ENCODE measurements around the gene ABCC1.
A peak's percentile ranks its signal among the peaks of the same experiment; 100 is the strongest.
"Not testable (repeated sequence)": the region's sequence is repeated elsewhere in the genome, so short reads cannot be mapped to it uniquely, and the experiment has no call there.

Gene ABCC1

DNA sequence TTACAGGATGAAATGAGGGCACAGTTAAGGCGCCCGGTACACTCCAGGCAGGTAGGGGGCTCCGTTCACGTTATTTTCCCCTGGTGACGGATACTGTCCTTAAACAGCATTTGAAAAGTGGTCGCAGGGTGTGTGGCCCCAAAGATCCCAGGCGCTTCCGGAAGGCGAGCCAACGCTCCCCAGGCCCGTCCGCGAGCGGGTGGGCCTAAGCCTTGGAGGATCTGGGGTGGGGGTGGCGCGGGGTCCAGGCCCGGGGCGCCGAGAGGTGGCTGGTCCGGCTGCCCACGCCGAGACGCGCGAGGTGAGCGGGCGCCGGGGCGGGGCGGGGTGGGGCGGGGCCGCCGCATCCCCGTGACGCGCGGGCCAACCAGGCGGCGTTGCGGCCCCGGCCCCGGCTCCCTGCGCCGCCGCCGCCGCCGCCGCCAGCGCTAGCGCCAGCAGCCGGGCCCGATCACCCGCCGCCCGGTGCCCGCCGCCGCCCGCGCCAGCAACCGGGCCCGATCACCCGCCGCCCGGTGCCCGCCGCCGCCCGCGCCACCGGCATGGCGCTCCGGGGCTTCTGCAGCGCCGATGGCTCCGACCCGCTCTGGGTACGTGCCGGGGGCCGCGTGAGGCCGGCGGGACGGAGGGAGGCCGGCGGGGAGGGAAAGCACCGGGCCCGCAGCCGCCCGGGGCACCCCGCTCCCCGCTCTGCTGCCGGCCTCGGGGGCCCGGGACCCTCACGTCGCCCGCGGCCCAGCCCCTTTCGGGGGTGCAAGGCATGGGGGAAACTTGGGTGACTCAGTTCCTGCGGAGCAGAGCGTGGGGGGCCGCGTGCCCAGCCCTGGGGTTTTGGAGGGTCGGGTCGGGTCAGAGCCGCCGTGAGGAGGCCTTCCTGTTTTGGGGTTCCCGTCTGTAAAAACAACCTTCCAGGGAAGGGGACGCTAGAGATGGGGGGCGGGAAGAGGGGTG is at the start of gene ABCC1:
TSS of gene ABCC1 (plus strand) at position 407 of the 951 bp plus-strand sequence. CDS start at position 543, 136 bp downstream.
- DNase-seq: peak; percentile 78 to 90 (median 82)

DNA sequence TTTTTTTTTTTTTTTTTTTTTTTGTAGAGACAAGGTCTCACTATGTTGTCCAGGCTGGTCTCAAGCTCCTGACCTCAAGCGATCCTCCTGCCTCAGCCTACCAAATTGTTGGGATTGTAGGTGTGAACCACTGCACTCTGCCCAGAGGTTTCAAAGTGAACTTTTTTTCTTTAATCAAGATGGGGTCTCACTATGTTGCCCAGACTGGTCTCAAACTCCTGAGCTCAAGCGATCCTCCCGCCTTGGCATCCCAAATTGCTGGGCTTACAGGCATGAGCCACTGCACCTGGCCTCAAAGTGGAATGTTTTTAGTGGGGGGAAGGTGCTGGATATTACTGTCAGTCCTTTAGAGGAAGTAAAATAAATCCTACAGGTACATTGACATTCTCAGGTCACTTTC is 49.1 kb upstream of the ABCC1 start:
- no peak for DNase-seq

DNA sequence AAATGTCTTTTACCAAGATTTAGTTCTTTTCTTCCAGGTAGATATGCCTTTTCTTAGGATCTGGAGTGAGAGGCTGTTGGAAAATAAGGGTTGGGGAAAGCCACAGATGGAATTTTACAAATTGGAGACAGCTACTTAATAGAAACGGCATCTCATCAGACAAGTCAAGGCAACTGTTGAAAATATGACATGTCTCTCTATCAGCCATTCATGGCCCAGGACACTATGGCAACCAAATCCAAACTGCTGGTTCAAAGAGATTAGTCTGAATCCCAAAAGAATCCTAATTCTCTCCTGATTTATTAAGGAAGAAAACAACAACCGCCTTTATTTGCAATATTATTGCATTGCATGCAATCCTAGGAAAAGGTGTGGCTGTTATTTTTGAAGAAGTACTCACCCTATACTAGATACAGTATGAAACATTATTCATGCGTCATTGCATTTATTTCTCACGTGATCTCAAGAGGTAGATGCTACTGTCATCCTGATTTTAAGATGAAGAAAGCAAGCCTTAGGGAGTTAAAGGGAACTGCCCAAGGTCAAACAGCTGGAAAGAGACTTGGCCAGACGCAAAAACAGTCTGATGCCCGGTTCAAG is 48.4 kb upstream of the ABCC1 start:
- DNase-seq: no peak

DNA sequence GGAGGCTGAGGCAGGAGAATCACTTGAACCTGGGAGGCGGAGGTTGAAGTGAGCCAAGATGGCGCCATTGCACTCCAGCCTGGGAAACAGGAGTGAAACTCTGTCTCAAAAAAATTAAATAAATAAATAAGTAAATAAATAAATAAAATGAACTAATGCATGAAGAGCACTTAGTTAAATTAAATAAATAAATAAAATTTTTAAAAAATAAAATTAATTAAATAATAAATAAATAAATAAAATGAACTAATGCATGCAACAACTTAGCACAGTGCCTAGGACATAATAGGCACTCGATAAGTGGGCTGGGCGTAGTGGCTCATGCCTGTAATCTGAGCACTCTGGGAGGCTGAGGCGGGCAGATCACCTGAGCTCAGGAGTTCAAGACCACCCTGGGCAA is 45.5 kb upstream of the ABCC1 start:
- DNase-seq: no peak

DNA sequence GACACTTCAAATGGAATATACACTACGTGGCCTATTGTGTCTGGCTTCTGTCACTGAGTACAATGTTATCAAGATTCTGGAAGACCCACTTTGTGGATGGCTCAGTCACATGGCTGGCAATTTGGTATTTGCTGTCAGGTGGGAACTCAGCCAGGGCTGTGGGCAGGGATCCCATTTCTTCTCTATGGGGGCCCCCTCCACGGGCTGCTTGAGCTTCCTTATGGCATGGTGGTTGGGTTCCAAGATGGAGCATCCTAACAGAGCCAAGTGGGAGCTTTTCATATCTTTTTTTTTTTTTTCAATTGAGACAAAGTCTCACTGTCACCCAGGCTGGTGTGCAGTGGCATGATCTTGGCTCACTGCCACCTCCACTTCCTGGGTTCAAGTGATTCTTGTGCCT is 43.0 kb upstream of the ABCC1 start:
- no peak for DNase-seq

DNA sequence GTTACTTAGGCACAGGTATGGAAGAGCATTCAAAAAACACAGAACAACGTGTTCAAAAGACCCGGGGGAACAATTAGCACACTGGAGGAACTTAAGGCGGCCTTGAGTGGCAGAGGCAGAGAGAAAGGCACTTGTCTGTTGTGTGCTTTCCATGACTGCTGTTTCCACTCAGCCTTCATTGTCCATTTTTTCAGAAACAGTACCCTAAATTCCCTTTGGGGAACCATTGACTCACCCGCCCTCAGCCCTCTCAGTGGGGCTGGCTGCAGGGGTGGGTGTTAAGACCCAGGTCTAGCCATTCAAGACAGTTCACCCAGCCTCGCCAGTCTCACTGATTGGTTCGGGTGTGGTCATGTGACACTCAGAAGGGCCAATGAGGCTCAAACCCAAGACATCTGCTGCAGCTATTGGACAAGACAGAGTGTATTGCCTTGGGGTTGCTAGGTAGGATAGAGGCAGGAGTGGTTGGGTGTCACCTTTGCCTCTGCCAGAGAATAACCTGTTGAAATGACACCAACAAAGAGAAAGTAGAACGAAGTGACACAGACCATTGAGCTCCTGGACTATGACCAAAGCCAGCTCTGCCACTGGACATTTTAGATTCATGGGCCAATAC is 41.4 kb upstream of the ABCC1 start:
- peak; percentile 17 to 42 (median 37) for DNase-seq

DNA sequence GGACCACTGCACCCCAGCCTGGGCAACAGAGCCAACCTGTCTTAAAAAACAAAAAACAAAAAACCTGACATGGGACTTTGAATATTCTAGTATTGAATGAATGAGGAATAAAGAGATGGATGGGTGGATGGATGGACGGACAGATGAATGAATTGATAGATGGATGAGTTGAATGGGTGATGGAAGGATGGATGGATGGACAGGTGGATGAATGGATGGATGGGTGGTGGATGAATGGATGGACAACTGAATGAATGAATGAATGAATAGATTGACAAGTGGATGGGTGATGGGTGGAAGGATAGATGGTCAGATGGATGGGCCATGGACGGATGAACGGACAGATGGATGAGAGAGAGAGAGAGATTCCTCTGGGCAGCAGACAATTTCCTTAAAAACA is 38.2 kb upstream of the ABCC1 start:
- DNase-seq: no peak

DNA sequence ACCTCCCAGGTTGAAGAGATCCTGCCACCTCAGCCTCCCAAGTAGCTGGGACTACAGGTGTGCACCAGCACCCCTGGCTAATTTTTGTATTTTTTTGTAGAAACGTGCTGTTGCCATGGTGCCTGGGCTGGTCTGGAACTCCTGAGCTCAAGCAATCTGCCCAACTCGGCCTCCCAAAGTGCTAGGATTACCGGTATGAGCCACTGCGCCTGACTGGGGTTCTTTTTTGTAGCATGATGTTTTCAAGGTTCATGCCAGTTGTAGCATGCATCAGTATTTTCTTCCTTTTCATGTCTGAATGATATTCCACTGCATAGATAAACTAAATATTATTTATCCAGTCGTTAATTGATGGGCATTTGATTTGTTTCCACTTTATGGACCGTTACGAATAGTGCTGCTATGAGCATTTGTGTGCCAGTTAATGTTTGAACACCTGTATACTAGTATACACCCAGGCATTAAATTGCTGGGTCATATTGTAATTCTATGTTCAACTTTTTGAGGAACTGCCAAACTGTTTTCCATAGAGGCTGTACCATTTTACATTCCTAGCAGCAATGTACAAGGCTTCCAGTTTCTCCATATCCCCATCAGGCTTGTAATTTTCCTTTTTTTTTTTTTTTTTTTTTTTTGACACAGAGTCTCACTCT is 36.2 kb upstream of the ABCC1 start:
- no peak for DNase-seq

DNA sequence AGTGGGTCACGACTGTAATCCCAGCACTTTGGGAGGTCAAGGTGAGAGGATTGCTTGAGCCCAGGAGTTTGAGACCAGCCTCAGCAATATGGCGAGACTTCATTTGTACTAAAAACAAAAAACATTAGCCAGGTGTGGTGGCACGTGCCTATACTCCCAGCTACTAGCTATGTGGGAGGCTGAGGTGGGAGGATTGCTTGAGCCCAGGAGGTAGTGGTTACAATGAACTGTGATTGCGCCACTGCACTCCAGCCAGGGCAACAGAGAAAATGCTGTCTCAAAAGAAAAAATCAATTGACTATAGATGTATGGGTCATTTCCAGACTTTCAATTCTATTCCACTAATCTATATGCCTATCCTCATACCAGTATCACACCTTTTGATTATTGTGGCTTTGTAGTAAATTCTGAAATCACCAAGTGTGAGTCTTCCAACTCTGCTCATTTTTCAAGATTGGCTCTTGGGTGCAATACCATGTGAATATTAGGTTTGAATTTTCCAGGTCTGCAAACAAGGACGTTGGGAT is 33.8 kb upstream of the ABCC1 start:
- no peak for DNase-seq

DNA sequence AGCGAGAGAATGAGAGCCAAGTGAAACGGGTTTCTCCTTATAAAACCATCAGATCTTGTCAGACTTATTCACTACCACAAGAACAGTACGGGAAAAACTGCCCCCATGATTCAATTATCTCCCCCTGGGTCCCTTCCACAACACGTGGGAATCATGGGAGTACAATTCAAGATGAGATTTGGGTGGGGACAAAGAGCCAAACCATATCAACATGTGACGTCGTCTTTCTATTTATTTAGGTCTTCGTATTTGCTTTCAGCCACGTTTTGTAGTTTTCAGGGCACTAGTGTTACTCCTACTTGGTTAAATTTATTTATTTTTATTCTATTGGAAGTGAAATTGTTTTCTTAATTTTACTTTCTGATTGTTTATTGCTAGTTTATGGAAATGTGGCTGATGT is 33.1 kb upstream of the ABCC1 start:
- DNase-seq: no peak

DNA sequence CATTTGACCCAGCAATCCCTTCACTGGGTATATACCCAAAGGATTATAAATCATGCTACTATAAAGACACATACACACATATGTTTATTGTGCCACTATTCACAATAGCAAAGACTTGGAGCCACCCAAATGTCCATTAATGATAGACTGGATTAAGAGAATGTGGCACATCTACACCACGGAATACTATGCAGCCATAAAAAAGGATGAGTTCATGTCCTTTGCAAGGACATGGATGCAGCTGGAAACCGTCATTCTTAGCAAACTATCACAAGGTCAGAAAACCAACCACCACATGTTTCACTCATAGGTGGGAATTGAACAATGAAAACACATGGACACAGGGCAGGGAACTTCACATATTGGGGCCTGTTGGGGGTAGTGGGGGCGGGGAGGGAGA is 31.1 kb upstream of the ABCC1 start:
- not testable (repeated sequence) for DNase-seq

DNA sequence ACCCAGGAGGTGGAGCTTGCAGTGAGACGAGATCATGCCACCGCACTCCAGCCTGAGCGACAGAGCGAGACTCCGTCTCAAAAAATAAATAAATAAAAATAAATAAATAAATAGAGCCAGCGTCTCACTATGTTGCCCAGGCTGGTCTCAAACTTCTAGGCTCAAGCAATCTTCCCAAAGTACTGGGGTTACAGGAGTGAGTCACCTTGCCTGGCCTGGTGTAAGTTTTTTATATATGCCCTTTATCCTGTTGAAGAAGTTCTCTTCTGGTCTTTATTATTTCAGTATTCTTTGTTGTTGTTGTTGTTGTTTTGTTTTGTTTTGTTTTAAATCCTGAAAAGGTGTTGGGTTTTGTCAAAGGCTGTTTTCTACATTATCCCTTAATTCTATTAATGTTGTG is 30.1 kb upstream of the ABCC1 start:
- DNase-seq: no peak

DNA sequence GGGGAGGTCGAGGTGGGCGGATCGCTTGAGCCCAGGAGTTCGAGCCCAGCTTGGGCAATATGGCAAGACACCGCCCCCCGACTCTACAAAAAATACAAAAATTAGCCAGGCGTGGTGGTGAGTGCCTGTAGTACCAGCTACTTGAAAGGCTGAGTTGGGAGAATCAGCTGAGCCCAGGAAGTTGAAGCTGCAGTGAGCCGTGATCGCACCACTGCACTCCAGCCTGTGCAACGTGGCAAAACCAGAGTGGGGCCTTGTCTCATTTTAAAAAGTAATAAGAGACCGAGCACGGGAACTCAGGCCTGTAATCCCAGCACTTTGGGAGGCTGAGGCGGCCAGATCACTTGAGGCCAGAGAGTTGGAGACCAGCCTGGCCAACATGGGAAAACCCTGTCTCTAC is 24.4 kb upstream of the ABCC1 start:
- no peak for DNase-seq

DNA sequence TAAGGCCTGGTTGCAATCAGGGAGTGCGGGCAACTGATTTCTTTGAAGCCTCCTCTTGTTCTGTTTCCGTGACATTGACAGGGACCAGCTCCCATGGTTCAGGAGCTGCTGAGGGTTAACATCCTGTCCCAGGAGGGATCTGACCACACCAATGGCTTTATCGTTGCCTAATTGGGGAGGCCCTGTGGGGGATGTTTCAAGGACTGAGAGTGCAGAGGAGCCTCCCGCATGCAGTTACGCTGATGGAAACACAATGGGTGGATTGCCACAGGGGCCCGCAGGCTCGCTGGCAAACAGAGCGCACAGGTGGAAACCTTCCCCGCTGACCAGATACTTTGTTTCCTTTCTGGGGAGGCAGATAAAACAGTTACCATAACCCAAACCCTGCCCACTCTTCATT is 23.8 kb upstream of the ABCC1 start:
- DNase-seq: no peak

DNA sequence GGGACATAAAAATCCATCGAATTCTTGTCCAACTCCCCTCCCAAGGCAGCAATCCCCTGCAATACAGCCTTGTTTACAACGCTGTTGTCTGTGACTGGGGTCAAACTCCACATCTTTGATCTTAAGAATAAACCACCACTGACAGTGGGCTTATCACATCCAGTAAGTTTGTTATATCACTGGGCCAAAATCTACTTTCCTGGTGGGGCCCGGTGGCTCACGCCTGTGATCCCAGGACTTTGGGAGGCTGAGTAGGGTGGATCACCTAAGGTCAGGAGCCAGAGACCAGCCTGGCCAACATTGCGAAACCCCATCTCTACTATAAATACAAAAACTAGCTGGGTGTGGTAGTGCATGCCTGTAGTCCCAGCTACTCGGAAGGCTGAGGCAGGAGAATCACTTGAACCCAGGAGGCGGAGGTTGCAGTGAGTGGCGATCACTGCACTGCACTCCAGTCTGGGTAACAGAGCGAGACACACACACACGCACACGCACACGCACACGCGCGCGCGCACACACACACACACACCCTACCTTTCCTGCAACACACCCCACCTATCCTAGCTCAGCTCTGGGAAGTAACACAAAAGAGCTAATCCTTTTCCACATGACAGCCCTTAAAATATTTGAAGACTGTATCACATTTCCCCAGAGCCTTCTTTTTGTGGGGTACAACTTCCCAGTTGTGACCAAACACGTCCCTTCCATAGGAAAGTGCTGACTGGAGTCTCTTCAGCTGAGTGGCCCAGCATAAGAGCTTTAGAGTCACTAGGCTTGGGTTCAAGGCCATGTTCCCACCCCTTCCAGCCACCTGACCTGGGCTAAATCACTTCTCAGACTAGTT is 20.9 kb upstream of the ABCC1 start:
- no peak for DNase-seq

DNA sequence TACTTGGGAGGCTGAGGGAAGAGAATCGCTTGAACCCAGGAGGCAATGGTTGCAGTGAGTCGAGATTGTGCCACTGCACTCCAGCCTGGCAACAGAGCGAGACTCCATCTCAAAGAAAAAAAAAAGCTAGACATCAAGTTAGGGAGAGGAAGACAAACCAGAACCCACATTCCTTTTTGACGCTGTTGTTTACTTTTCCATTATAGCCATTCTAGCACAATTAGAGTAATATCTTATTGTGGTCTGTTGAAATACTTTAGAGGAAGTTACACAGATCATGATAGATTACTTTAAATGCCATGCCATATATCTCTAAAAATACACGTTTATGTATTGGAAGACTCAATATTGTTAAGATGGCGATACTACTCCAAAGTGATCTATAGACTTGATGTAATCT is 16.5 kb upstream of the ABCC1 start:
- no peak for DNase-seq

DNA sequence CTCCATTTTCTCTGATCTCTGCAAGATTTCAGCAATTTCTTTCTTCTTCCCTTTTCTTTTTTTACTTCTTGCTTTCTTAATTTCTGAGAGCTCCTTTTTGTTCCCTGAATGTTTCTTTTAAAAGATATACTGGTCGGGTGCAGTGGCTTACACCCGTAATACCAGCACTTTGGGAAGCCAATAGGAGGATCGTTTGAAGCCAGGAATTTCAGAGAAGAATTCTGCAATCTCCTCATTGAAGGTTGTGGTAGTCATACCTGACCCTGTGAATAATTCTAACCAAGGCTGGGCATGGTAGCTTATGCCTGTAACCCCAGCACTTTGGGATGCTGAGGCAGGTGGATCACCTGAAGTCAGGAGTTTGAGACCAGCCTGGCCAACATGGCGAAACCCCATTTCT is 15.6 kb upstream of the ABCC1 start:
- DNase-seq: no peak

DNA sequence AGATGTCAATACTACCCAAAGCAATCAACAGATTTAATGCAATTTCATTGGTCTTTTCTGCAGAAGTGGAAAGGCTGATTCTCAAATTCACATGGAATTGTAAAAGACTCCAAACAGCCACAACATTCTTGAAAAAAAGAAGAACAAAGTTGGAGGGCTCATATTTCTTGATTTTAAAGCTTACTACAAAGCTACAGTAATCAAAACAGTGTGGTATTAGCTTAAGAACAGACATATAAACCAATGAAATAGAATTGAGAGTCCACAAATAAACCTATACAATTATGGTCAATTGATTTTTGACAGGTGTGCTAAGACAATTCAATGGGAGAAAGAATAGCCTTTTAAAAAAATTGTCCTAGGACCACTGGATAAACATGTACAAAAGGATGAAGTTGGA is 14.4 kb upstream of the ABCC1 start:
- DNase-seq: no peak

DNA sequence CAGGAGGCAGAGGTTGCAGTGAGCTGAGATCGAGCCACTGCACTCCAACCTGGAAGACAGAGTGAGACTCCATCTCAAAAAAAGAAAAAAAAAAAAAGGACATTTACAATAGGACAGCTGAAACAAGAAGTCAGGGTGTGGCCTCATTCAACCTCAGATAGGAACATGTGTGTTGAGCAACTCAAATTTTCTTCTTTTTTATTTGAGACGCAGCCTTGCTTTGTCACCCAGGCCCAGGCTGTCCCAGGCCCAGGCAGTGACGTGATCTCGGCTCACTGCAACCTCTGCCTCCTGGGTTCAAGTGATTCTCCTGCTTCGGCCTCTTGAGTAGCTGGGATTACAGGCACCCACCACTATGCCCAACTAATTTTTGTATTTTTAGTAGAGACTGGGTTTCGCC is 12.6 kb upstream of the ABCC1 start:
- DNase-seq: peak; percentile 63 to 73 (median 71)

DNA sequence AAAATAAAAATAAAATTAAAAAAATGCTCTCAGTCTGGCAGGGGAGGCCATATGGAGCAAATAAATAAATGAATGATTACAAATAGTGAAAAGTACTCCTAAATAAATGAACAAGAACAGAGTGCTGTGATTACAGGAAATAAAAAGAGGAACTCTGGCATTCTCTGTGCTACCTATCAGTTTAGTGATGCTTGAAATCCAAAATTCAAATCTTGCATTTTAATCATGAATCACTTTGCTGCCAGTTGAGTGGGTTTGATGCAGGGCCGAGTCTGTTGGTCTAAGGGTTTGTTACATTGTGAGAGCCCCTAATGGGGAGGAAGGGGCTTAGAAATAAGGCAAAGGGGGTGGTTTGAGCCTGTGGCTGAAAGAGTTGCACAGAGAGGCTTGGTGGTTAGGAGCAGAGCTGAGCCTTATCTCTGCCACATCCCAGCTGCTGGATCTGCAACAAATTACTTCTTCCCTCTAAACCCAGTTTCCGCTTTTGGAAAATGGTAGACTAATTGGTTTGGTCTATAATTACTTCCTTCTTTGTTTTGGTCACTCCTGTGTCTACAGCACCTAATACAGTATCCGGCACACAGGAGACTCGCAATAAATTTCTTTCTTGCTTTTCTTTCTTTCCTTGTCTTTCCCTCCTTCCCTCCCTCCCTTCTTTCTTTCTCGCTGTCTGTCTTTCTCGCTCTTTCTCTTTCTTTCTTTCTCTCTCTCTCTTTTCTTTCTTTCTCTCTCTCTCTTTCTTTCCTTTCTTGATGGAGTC is 6.3 kb upstream of the ABCC1 start:
- peak; percentile 24 to 50 (median 34) for DNase-seq

Data from suppressor macrophage treated with lipopolysaccharide for 1 hour (primary cell).